Esophagus muscularis mucosa (tissue), 4 donors: ENCODE results near the gene SEMA7A. TPM values are rescaled to one million over a fixed set of nuclear protein-coding genes. Genes with fewer than 3 reads are reported as not detected.
A peak's percentile ranks its signal among the peaks of the same experiment; 100 is the strongest.

ENCODE experiments used
- DNase-seq: peaks from one replicate; pipeline ENCODE4 v3.0.0-alpha.2; 2017; ENCODE audit errors: extremely low spot score
- H3K27ac ChIP-seq, 4 donors: fragments of 200-600 bp; sonication (generic); replicated peaks in 1 of 4; 1 replicate in 3 of 4; 2 replicates in 1 of 4; pipeline ENCODE4 v1.5.1; 2016 to 2019; ENCODE audit warnings: mild to moderate bottlenecking in 1 of 4
- H3K27me3 ChIP-seq, 4 donors: fragments of 200-600 bp; sonication (generic); one replicate each; pipeline versions ENCODE4 v1.5.1 to v1.6.0; 2016 to 2019
- H3K36me3 ChIP-seq, 4 donors: fragments of 200-600 bp; sonication (generic); one replicate each; pipeline ENCODE4 v1.5.1; 2016 to 2019
- H3K4me1 ChIP-seq, 4 donors: fragments of 200-600 bp; sonication (generic); one replicate each; pipeline ENCODE4 v1.5.1; 2016 to 2019
- H3K4me3 ChIP-seq, 4 donors: fragments of 200-600 bp; sonication (generic); 1 replicate in 2 of 4; 2 replicates in 2 of 4; pipeline ENCODE4 v1.5.1; 2016 to 2019; ENCODE audit warnings: mild to moderate bottlenecking in 4 of 4, moderate library complexity in 1 of 4
- H3K9me3 ChIP-seq, 4 donors: fragments of 200-600 bp; sonication (generic); 1 replicate in 3 of 4; 2 replicates in 1 of 4; pipeline ENCODE4 v1.5.1; 2016 to 2019
- EP300 ChIP-seq: sonication (generic); formaldehyde crosslinking; IDR thresholded peaks from one replicate; pipeline ENCODE4 v1.6.1; 2017; ENCODE audit warnings: antibody characterized with exemption
- POLR2A ChIP-seq: fragments of 450-650 bp; IDR thresholded peaks from one replicate; pipeline ENCODE4 v1.6.1; 2017; ENCODE audit warnings: antibody characterized with exemption, moderate library complexity, mild to moderate bottlenecking, low read depth
- POLR2AphosphoS5 ChIP-seq, 2 donors: sonication (generic); formaldehyde crosslinking; IDR thresholded peaks; one replicate each; pipeline ENCODE4 v1.6.1; 2017; ENCODE audit warnings: antibody characterized with exemption in 2 of 2
- WGBS: methylation state at CpG from one replicate; pipeline ENCODE4 v1.1.5; 2018; 5-methylcytosine and 5-hydroxymethylcytosine counted together
- intact Hi-C: fragments of 100-400 bp; cut with DNase I; formaldehyde crosslinking; loops from one replicate; pipeline ENCODE4 v1.15.1; 2023
- total RNA-seq, 4 donors: library from RNA; depleted of rRNA; stranded (reverse); fragments of >200 nt; gene quantifications; one replicate each; pipeline versions ENCODE4 v1.1.0 to v1.2.1, GENCODE V29; 2016
- TF ChIP-seq, protein P1 (sequence below), 3 experiments: fragments of 200-600 bp in 2 of 3; fragments of 450-650 bp in 1 of 3; sonication (generic) in 2 of 3; IDR thresholded peaks; one replicate each; pipeline ENCODE4 v1.5.1; 2017 to 2019; ENCODE audit warnings: antibody characterized with exemption in 3 of 3, mild to moderate bottlenecking in 2 of 3, moderate library complexity in 1 of 3

Gene SEMA7A
- total RNA-seq, 4 donors from 2014 or later, result 1.2 to 4.1 (median 2.7) TPM

DNA sequence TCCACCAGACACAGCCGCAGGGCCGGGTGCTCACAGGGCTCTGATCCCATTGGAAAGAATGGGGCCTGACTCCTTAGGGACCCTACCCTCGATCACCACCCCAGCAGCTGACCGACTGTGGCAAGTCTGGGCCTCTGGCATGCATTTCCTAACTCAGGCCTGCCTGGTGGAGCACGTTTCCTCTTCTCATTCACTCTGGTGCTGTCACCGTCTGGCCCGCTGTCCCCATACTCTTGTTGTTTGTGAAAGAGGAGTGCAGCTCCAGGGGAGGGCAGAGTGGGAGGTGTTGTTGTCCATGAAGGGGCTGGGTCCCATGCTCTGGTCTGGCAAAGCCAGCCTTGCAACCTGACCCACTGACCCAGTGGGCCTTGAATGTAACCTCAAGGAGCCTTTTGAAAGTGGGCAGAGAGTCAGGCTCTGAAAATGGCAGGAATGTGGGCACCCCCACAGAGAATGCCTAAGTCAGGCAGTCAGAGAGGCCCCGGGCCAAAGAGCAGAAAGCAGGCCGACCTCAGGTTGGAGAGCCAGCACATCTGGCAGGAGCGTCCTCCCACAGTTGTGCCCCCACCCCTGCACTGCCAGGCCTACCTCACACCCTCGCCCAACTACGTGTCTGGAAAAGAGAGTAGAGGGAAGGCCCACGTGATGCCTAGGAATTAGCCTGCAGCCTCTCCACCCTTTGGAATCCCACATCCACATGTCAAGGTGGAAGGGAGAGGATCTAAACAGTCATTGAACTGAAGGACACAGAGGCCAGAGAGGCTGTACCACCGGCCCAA lies 10.9 kb downstream of the SEMA7A start:
- Histone ChIP-seq H3K4me3 (no peak overlapping the region), H3K9me3 (no peaks in the 10 kb centered on the region), H3K36me3 (no peaks in the 10 kb centered on the region), H3K27ac (peak overlapping the region in 2 of 4 donors; percentile 19 to 68), H3K4me1 (peaks cover 6 to 14% (median 13%) of the 10 kb centered on the region in 4 donors), H3K27me3 (peaks cover 0 to 4% (median 0%) of the 10 kb centered on the region in 4 donors)
- 75% methylated on average over 9 of the region's 14 CpGs for WGBS
- DNase-seq, result no peak
- intact Hi-C loops, result no loop called here
- no peak for TF ChIP-seq POLR2A
- TF ChIP-seq, protein P1, sequence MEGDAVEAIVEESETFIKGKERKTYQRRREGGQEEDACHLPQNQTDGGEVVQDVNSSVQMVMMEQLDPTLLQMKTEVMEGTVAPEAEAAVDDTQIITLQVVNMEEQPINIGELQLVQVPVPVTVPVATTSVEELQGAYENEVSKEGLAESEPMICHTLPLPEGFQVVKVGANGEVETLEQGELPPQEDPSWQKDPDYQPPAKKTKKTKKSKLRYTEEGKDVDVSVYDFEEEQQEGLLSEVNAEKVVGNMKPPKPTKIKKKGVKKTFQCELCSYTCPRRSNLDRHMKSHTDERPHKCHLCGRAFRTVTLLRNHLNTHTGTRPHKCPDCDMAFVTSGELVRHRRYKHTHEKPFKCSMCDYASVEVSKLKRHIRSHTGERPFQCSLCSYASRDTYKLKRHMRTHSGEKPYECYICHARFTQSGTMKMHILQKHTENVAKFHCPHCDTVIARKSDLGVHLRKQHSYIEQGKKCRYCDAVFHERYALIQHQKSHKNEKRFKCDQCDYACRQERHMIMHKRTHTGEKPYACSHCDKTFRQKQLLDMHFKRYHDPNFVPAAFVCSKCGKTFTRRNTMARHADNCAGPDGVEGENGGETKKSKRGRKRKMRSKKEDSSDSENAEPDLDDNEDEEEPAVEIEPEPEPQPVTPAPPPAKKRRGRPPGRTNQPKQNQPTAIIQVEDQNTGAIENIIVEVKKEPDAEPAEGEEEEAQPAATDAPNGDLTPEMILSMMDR (IDR thresholded peaks at IDR 0.05), result no peak
- TF ChIP-seq EP300, result no peak
- TF ChIP-seq POLR2AphosphoS5 (IDR thresholded peaks at IDR 0.05), result peak in 1 of 2 donors; percentile 7

DNA sequence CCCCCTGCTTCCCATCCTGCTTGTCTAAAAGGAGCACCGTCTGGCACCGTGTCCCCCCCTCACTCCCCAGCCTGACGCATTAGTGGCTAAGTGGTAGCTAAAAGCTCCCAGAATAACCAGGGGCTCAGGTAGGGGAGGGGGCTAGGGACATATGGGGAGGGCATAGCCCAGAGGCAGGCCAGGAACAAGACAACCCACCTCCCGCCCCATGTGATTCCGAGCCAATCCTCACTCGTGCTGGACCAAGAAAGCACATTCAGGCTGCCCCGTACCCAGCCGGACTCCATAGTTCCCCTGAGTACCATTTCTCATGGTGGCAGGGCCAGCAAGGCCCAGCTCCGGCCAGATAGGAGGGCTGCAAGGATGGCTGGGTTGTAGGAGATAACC lies 11.5 kb downstream of the SEMA7A start:
- Histone ChIP-seq H3K27me3 (no peaks in the 10 kb centered on the region), H3K4me3 (no peak overlapping the region), H3K27ac (peak overlapping the region in 3 of 4 donors; percentile 1 to 68 (median 19)), H3K9me3 (no peaks in the 10 kb centered on the region), H3K4me1 (peaks cover 5 to 17% (median 15%) of the 10 kb centered on the region in 4 donors), H3K36me3 (no peaks in the 10 kb centered on the region)
- 87% methylated on average over 8 of the region's 9 CpGs for WGBS
- no peak for DNase-seq
- TF ChIP-seq, protein P1 (IDR thresholded peaks at IDR 0.05), result no peak
- TF ChIP-seq POLR2AphosphoS5 (IDR thresholded peaks at IDR 0.05), result no peak
- TF ChIP-seq EP300, result no peak
- no peak for TF ChIP-seq POLR2A
- intact Hi-C loops, result no loop called here

DNA sequence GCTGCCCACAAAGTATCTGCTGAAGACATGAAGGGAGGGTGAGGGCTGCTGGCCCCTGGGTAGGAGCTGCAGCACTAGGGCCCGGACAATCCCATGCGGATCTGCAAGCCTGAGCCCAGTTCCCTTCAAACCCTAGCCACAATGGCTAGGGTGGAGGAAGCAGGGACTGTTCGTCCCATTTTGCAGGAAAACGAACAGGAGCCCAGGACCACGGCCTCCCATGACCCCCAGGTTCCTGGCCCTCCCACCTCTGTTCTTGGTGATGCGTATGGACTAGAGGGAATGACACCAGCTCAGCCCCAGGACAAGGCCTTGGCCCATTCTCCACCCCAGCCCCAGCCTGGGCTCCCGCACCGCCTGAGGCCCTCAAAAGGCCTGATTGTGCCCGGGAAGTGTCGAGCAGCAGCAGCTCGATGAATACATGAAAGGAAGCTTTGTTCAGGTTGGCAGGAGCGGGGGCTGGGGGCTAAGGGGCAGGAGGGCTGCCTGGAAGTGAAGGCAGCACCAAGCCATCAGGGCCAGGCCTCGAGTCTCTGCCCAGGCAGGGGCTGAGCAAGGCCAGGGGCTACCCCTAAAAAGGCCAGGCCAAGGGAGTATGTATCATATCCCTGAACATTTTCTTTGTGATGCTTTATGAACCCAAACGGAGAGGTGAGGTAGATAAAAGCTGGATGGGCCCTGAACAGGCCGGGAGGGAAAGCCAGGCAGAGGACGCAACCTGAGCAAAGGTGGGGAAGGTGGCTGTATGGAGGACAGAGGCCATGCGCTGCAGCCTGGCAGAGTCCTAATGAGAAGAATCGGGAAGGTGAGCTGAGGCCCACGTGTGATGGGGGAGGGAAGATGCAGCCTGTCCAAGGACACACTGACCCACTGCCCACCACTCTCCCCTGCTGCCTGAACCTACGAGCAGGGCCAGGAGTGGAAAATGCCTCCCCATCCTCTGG lies 12.2 kb downstream of the SEMA7A start:
- intact Hi-C loops, result no loop called here
- Histone ChIP-seq H3K27ac (peak overlapping the region in 2 of 4 donors; percentile 23 to 68), H3K4me1 (peaks cover 5 to 21% (median 16%) of the 10 kb centered on the region in 4 donors)

DNA sequence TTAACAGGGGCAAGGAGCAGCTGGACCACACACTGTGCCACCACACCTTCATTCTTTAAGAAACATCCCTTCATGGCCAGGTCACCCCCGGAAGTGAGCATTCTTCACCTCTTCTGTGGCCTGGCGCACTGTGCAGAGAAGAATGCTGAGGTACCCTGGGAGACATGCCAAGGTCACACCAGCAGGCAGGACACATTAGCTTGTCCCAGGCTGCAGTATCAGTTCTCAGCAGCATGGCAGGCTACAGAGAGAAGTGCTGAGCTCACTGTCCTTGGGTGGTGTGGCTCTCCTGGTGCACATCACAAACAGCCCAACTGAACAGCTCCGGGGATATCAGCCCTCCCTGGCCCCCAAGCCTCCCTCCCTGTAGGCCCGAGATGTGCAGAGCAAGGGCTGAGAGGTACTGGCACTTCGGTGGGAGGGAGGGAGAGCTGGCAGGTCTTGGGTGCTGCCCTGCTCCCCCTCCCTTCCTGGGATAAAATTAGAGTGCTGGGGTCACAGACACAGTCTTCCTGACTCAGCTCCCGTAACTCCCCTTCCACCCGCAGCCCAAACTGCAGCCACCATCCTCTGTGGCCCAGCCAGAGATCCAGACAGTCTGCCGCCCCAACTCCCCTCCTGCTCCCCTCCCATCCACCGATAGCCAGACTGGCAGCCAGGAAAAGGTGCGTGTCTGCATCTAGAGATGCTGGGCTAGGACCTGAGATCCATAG lies 13.4 kb downstream of the SEMA7A start:
- Histone ChIP-seq H3K36me3 (peaks cover 0 to 8% (median 3%) of the 10 kb centered on the region in 4 donors), H3K4me1 (peaks cover 5 to 21% (median 16%) of the 10 kb centered on the region in 4 donors), H3K27me3 (no peaks in the 10 kb centered on the region), H3K4me3 (no peak overlapping the region), H3K27ac (peak overlapping the region in 2 of 4 donors; percentile 23 to 68), H3K9me3 (no peaks in the 10 kb centered on the region)
- no peak for DNase-seq
- intact Hi-C loops, result no loop called here
- no peak for TF ChIP-seq POLR2AphosphoS5 (IDR thresholded peaks at IDR 0.05)
- TF ChIP-seq, protein P1 (IDR thresholded peaks at IDR 0.05), result no peak
- TF ChIP-seq POLR2A, result no peak
- no peak for TF ChIP-seq EP300
- WGBS, result 83% methylated on average over 8 of the region's 10 CpGs

More for the DNA sequence above, 12.2 kb downstream of the SEMA7A start:
- DNase-seq, result no peak
- 83% methylated on average over 19 of the region's 20 CpGs for WGBS
- Histone ChIP-seq H3K9me3 (no peaks in the 10 kb centered on the region), H3K27me3 (no peaks in the 10 kb centered on the region), H3K4me3 (no peak overlapping the region), H3K36me3 (no peaks in the 10 kb centered on the region)
- TF ChIP-seq, protein P1 (IDR thresholded peaks at IDR 0.05), result no peak
- no peak for TF ChIP-seq POLR2A
- no peak for TF ChIP-seq EP300
- no peak for TF ChIP-seq POLR2AphosphoS5 (IDR thresholded peaks at IDR 0.05)
